ENCODE measurements around the gene CXorf51B. TPM values are rescaled to one million over a fixed set of nuclear protein-coding genes. Genes with fewer than 3 reads are reported as not detected.

The CXorf51B gene
- total and polyA plus RNA-seq, 2 experiments from 2014 or later: not detected

Other genes with a start within 250 kb of the CXorf51B start
- not detected in 2 replicates for gene CXorf51A, start 5.0 kb downstream of the CXorf51B start, total RNA-seq (2014; rRNA removed; shearing (Covaris generic))
- not detected in 2 replicates for gene CXorf51A, start 5.0 kb downstream of the CXorf51B start, polyA plus RNA-seq (2016; fragmentation: Nextera tagmentation; extraction: Ambion mirVana)

Data from GM23338 (cell line).